HG03575 (cell line): ENCODE measurements around the gene MCM9.
"Not testable (repeated sequence)": the region's sequence is repeated elsewhere in the genome, so short reads cannot be mapped to it uniquely, and the experiment has no call there.

Experiments used
- ATAC-seq: cut with Tn5 transposase; IDR thresholded peaks from one replicate; pipeline ENCODE4 v1.9.1; 2021; ENCODE audit not compliant: unreplicated experiment, insufficient number of reproducible peaks, low FRiP score; ENCODE audit errors: extremely low read depth

MCM9 gene

GRCh38 chr6:118873239-118873638 lies 61.7 kb downstream of the MCM9 start:
- no peak for ATAC-seq

DNA sequence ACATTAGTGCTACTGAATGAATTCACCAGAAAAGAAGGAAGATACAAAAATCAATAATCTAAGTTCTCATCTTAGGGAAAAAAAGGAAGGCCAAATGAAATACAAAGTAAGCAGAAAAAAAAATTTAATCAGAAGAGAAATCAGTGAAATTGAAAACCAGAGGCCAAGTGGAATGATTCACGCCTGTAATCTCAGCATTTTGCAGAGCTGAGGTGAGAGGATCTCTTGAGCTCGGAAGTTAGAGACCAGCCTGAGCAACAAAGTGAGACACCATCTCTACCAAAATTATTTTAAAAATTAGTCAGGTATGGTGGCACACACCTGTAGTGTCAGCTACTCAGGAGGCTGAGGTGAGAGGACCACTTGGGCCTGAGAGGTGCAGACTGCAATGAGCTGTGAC lies 62.2 kb downstream of the MCM9 start:
- no peak for ATAC-seq

GRCh38 chr6:118872318-118872717 lies 62.6 kb downstream of the MCM9 start:
- no peak for ATAC-seq

GRCh38 chr6:118871331-118871730 lies 63.6 kb downstream of the MCM9 start:
- ATAC-seq: no peak

DNA sequence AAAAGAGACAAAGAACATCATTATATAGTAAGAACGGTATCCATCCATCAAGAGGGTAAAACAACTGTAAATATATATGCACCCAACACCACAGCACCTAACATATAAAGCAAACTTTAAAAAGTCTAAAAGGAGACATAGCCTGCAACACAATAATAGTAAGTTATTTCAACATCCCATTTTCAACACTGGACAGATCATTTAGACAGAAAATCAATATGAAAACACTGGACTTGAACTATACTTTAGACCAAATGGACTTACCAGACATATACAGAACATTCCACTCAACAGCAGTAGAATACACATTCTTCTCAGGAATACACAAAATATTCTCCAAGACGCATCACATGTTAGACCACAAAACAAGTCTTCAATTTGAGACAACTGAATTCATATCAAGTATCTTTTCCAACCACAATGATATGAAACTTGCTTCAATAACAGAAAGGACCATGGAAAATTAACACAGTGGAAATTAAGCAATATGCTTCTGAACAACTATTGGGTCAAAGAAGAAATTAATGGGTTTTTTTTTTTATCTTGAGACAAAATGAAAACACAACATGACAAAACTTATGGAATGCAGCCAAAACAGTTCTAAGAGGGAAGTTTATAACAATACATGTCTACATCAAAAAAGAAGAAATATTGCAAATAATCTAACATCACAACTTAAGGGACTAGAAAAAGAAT lies 64.9 kb downstream of the MCM9 start:
- ATAC-seq: no peak

- no peak for ATAC-seq
Measured at GRCh38 chr6:118869350-118869749, 65.6 kb downstream of the MCM9 start.

DNA sequence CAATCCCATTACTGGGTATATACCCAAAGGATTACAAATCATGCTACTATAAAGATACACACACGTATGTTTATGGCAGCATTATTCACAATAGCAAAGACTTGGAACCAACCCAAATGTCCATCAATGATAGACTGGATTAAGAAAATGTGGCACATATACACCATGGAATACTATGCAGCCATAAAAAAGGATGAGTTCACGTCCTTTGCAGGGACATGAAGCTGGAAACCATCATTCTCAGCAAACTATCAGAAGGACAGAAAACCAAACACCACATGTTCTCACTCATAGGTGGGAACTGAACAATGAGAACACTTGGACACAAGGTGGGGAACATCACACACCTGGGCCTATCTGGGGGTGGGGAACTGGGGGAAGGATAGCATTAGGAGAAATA lies 66.1 kb downstream of the MCM9 start:
- not testable (repeated sequence) for ATAC-seq

DNA sequence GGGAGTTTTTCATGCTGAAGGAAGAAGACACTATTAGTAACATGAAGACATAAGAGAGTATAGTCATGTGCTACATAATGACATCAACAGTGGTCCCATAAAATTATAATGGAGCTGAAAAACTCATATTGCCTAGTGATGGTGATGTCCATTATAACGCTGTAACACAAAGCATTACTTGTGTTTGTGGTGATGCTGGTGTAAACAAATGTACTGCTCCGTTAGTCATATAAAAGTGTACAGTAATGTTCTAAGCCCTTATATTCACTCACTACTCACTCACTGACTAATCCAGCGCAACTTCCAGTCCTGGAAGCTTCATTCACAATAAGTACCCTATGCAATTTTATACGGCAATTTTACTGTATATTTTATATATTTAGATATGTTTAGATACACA lies 67.8 kb downstream of the MCM9 start:
- no peak for ATAC-seq

DNA sequence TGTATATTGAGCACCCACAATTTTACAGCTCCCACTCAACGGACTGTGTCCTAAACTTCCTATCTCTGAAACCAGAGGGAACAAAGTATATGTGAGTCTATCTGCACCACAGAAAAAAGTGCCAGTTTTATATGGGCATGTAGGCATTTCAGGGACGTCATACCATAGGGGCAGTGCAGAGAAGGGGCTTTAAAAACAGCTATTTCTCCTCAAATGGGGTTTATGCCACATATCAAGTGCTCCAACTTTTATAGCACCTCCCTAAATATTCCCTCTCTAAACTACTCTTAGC lies 69.9 kb downstream of the MCM9 start:
- no peak for ATAC-seq

GRCh38 chr6:118864341-118865099 lies 70.4 kb downstream of the MCM9 start:
- ATAC-seq: no peak

DNA sequence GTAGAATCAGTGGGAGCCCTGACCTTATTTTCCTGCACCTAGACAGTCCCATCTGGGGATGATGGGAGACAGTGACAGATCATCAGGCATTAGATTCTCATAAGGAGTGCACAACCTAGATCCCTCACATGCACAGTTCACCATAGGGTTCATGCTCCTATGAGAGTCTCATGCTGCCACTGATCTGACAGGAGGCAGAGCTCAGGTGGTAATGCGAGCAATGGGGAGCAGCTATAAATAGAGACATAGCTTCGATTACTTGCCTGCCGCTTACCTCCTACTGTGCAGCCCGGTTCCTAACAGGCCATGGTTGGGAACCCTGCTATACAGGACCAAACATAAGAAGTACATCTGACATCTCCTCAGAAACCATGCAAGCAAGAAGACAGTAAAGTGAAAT lies 72.5 kb downstream of the MCM9 start:
- ATAC-seq: no peak

DNA sequence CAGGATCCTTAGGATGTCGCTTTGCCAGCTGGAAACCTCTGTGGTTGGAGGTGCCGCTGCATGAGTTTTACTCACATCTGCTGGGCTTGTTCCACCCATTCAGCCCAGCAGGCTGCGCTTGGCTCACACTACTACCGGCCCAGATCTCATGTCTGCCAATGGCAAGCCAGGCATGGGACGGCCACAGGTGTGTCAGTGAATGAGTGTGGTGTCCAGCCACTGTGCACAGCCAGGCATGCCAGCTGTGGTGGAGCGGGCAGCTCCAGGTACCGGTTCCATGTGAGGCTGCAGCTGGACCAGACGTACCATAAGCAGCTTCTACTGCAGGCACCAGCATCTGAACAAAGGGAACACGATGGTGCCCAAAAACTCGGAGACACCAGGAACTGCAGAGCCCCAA lies 74.1 kb downstream of the MCM9 start:
- ATAC-seq: no peak

DNA sequence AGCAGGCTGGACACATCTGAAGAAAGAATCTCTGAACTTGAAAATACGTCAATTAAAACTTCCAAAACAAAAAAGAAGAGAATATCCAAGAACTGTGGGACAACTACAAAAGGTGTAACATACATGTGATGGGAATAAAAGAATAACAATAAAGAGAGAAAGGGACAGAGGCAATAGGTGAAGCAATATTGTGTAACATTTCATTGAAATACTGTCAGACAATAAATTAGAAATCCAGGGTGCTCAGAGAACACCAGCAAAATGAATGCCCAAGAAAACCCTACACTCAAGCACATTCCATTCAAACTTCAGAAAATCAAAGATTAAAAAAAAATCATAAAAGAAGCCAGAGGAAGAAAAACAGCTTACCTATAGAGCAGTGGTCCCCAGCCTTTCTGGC lies 74.6 kb downstream of the MCM9 start:
- no peak for ATAC-seq

DNA sequence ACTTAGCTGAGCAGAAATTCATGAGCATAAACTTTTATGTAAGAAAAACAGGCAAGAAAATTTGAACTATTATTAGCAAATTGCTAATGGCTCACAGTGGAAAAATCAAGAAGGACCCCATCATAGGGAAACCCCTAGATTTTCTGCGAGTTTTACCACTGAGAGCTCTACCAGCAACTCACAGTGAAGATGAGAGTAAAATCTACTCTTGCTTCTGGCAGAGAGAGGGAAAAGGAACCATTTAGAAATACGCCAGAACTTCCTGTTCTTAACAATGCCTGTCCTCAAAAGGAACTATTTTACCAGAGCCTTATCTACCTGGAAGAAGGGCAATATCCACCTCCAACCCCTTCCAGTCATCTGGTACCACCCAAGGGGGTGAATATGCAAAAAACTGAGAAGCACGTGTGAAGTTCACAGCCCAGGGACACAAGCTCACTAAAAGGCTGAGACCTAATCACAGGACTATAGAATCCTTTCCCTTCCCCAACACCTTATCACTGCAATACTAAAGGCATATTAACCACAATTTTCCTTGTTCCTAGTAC lies 75.4 kb downstream of the MCM9 start:
- no peak for ATAC-seq

GRCh38 chr6:118856301-118856700 lies 78.7 kb downstream of the MCM9 start:
- no peak for ATAC-seq

DNA sequence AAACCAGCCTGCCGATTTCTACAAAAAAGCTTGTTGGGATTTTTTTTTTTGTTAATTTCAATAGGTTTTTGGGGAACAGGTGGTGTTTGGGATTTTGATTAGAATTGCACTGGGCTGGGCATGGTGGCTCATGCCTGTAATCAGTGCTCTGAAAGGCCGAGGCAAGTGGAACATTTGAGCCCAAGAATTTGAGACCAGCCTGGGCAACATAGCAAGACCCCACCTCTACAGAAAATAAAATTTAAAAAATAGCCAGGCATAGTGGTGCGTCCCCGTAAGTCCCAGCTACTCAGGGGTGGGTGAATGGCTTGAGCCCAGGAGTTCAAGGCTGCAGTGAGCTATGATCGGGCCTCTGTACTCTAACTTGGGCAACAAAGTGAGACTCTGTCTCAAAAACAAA lies 81.6 kb downstream of the MCM9 start:
- ATAC-seq: no peak

- ATAC-seq: peak; percentile 28
Measured at GRCh38 chr6:118844915-118845314, 90.0 kb downstream of the MCM9 start.

DNA sequence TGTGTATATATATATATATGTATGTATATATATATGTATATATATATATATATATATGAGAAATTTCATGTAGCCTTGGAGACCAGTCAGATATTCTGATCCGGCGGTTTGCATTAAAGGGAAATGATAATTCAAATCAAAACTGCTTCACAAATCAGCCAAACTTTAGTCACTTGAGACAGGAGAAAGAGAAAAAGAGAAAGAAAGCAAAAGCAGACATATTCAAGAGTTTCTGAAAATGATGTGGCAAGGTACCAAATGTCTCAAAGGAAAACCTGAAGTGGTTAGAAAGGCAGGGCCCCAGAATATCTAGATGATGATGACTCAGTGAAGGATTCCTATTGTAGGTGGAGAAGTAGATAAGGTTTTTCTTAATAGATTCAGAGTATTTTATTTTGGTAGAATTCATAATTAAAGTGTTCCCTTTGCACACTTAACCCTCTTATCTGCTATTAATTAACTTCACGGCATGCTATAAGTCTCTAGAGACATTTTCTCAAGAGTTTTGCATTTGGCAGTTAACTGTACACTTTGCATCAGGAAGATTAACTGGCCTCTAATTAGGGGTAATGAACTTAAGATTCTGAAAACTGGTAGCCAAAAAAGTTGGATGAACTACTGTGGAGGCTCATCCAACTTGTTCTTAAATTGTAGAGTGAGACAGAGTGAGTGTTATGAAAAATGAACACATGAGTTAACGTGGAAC lies 91.1 kb downstream of the MCM9 start:
- peak; percentile 96 for ATAC-seq

- ATAC-seq: no peak
Measured at GRCh38 chr6:118830691-118831090, 104.3 kb downstream of the MCM9 start.
